Stimulated activated effector memory CD8-positive, alpha-beta T cell treated with anti-CD3 and anti-CD28 coated beads, Interleukin-12 subunit alpha, Interleukin-12 subunit beta, amount 100 ng/mL, for 72 hours (primary cell): ENCODE results near the gene TEX44.

ENCODE experiments used
- ATAC-seq: fragments of 150-1000 bp; cut with Tn5 transposase; 2 replicates; pipeline ENCODE4 v1.10.0; 2021
- DNase-seq, 2 donors: peaks; one replicate each; pipeline ENCODE4 v3.0.0; 2021 to 2022; ENCODE audit warnings: low spot score in 2 of 2
- H3K27ac Mint-ChIP-seq: one replicate; pipeline ENCODE4 v1.8.0; 2022; ENCODE audit warnings: mild to moderate bottlenecking, mixed read lengths
- H3K36me3 Mint-ChIP-seq: one replicate; pipeline ENCODE4 v1.8.0; 2022; ENCODE audit warnings: mild to moderate bottlenecking, mixed read lengths
- H3K4me1 Mint-ChIP-seq: one replicate; pipeline ENCODE4 v1.8.0; 2022; ENCODE audit warnings: mixed read lengths
- H3K4me3 Mint-ChIP-seq: one replicate; pipeline ENCODE4 v1.8.0; 2022; ENCODE audit warnings: mild to moderate bottlenecking, mixed read lengths
- H3K9me3 Mint-ChIP-seq: one replicate; pipeline ENCODE4 v1.8.0; 2022; ENCODE audit warnings: mixed read lengths

The TEX44 gene

DNA sequence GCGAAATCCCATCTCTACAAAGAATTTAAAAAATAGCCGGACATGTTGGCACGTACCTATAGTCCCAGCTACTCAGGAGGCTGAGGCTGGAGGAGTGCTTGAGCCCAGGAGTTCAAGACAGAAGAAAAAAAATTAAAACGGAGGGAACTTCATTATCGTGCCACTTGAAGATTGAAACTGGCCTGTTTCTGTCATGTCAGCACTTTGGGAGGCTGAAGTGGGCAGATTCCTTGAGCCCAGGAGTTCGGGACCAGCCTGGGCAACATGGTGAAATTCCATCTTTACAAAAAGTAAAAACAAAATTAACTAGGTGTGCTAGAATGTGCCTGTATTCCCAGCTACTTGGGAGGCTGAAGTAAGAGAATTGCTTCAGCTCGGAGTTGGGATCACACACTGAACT lies 3.0 kb upstream of the TEX44 start:
- ATAC-seq = no peak
- Mint-ChIP-seq H3K9me3 (no peaks in the 10 kb centered on the region), H3K4me1 (no peaks in the 10 kb centered on the region), H3K36me3 (no peaks in the 10 kb centered on the region), H3K27ac (peak overlapping the region; percentile 29), H3K4me3 (no peak overlapping the region)
- no peak for DNase-seq

- no peak for ATAC-seq
- no peaks in the 10 kb centered on the region for H3K36me3 Mint-ChIP-seq
- no peaks in the 10 kb centered on the region for H3K4me1 Mint-ChIP-seq
- H3K4me3 Mint-ChIP-seq = no peak overlapping the region
- no peak for DNase-seq
- no peaks in the 10 kb centered on the region for H3K9me3 Mint-ChIP-seq
- H3K27ac Mint-ChIP-seq = no peak overlapping the region
Measured at GRCh38 chr2:231590614-231591013, 2.0 kb upstream of the TEX44 start.

GRCh38 chr2:231593666-231594065 lies 1.0 kb downstream of the TEX44 start:
- H3K27ac Mint-ChIP-seq = no peak overlapping the region
- H3K9me3 Mint-ChIP-seq = no peaks in the 10 kb centered on the region
- H3K4me3 Mint-ChIP-seq = no peak overlapping the region
- H3K4me1 Mint-ChIP-seq = no peaks in the 10 kb centered on the region
- DNase-seq = no peak
- peak; percentile 22 for ATAC-seq
- no peaks in the 10 kb centered on the region for H3K36me3 Mint-ChIP-seq

- DNase-seq = no peak
- Mint-ChIP-seq H3K9me3 (no peaks in the 10 kb centered on the region), H3K4me3 (no peak overlapping the region), H3K36me3 (no peaks in the 10 kb centered on the region), H3K4me1 (peaks cover 4% of the 10 kb centered on the region), H3K27ac (no peak overlapping the region)
- ATAC-seq = no peak
Measured at GRCh38 chr2:231597014-231597611, 4.4 kb downstream of the TEX44 start.

GRCh38 chr2:231597627-231598026 lies 5.0 kb downstream of the TEX44 start:
- Mint-ChIP-seq H3K4me1 (peaks cover 4% of the 10 kb centered on the region), H3K9me3 (no peaks in the 10 kb centered on the region), H3K27ac (no peak overlapping the region), H3K4me3 (no peak overlapping the region), H3K36me3 (no peaks in the 10 kb centered on the region)
- DNase-seq (no peak), ATAC-seq (no peak)

GRCh38 chr2:231600619-231601355 lies 8.1 kb downstream of the TEX44 start:
- Mint-ChIP-seq H3K36me3 (peaks cover 6% of the 10 kb centered on the region), H3K4me3 (no peak overlapping the region), H3K4me1 (peaks cover 10% of the 10 kb centered on the region), H3K27ac (no peak overlapping the region), H3K9me3 (no peaks in the 10 kb centered on the region)
- ATAC-seq (no peak), DNase-seq (no peak)

DNA sequence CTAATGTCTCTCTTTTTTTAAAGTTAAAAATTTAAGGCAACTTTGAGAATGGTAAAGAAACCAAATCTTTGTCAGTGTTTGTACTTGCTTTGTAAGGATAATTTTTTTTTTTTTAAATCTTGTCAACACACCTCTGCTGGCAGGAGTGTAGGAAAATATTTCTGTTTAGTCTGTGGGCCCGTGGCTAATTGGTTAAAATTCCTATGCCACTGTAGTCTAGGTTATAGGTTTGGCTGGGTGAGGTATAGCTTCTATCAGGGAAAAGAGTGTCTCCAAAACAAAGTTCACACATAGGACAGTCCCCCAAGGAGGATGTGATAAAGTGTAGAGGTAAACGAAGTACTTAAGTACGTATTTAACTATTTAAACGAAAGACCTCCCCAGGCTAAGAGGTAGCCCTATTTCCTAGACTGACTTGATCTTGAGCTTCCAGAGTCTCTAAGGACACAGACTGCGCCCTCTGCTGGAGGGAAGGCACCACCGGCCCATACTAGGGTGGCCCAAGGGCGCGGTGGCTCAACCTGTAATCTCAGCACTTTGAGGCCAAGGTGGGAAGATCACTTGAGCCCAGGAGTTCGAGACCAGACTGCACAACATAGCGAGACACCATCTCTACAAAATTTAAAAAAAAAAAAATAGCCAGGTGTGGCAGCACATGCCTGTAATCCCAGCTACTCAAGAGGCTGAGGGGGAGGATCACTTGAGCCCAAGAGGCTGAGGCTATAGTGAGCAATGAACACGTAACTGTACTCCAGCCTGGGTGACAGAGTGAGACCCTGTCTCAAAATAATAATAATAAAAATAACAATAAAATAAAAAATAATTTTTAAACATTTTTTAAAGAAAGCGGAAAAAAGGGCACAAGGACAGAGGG lies 8.9 kb downstream of the TEX44 start:
- H3K4me1 Mint-ChIP-seq = peaks cover 10% of the 10 kb centered on the region
- H3K27ac Mint-ChIP-seq = peak overlapping the region; percentile 40
- peaks cover 6% of the 10 kb centered on the region for H3K36me3 Mint-ChIP-seq
- ATAC-seq = peak; percentile 75
- peak; percentile 78 to 90 for DNase-seq
- H3K9me3 Mint-ChIP-seq = no peaks in the 10 kb centered on the region
- H3K4me3 Mint-ChIP-seq = no peak overlapping the region

DNA sequence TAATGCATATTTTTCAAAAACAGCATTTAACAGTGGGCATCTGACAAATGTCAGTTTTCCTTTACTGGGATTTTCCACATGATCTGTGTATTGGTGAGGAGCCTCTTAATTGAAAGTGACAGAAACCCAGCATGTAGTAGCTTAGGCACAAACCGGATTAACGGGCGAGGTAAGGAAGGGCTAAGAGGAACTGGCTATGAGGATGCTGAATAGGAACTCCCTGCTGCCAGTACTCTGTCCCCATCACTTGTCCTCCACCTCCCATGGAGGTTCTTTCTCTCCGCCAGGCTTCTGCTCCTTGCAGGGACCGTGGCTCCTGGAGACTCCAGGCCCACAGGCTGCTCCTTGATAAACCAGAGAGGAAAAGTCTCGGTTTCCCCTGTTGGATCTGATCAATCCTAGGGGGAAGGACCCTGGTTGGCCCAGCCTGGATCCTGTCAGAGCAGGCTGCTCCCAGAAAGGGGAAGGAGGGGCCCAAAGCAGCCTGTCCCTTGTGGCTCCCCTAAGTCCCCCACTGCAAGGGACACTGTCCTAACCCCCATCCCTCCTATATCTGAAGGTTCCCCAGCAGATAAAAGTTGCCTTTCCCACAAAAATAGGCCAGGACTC lies 10.3 kb downstream of the TEX44 start:
- ATAC-seq = no peak
- H3K4me3 Mint-ChIP-seq = no peak overlapping the region
- H3K9me3 Mint-ChIP-seq = no peaks in the 10 kb centered on the region
- H3K27ac Mint-ChIP-seq = peak overlapping the region; percentile 87
- DNase-seq = no peak
- H3K36me3 Mint-ChIP-seq = peaks cover 11% of the 10 kb centered on the region
- H3K4me1 Mint-ChIP-seq = peaks cover 10% of the 10 kb centered on the region

- DNase-seq (peak in 1 of 2 donors; percentile 69), ATAC-seq (peak; percentile 59)
- peaks cover 10% of the 10 kb centered on the region for H3K4me1 Mint-ChIP-seq
- H3K4me3 Mint-ChIP-seq = peak overlapping the region; percentile 52
- peaks cover 11% of the 10 kb centered on the region for H3K36me3 Mint-ChIP-seq
- H3K27ac Mint-ChIP-seq = peak overlapping the region; percentile 87
- H3K9me3 Mint-ChIP-seq = no peaks in the 10 kb centered on the region
Measured at GRCh38 chr2:231604101-231604684, 11.5 kb downstream of the TEX44 start.

- DNase-seq = peak; percentile 92 to 95
- Mint-ChIP-seq H3K36me3 (peaks cover 11% of the 10 kb centered on the region), H3K9me3 (no peaks in the 10 kb centered on the region), H3K27ac (peak overlapping the region; percentile 87), H3K4me1 (peaks cover 10% of the 10 kb centered on the region), H3K4me3 (peak overlapping the region; percentile 52)
- ATAC-seq = peak; percentile 88
Measured at GRCh38 chr2:231604685-231605606, 12.3 kb downstream of the TEX44 start.

GRCh38 chr2:231605607-231606091 lies 13.0 kb downstream of the TEX44 start:
- H3K9me3 Mint-ChIP-seq = no peaks in the 10 kb centered on the region
- ATAC-seq (no peak), DNase-seq (no peak)
- peak overlapping the region; percentile 87 for H3K27ac Mint-ChIP-seq
- H3K36me3 Mint-ChIP-seq = peaks cover 11% of the 10 kb centered on the region
- H3K4me3 Mint-ChIP-seq = peak overlapping the region; percentile 52
- peaks cover 14% of the 10 kb centered on the region for H3K4me1 Mint-ChIP-seq

GRCh38 chr2:231606941-231607340 lies 14.3 kb downstream of the TEX44 start:
- no peak for ATAC-seq
- no peak for DNase-seq
- no peak overlapping the region for H3K27ac Mint-ChIP-seq
- peaks cover 14% of the 10 kb centered on the region for H3K36me3 Mint-ChIP-seq
- no peaks in the 10 kb centered on the region for H3K9me3 Mint-ChIP-seq
- H3K4me1 Mint-ChIP-seq = peaks cover 23% of the 10 kb centered on the region
- H3K4me3 Mint-ChIP-seq = no peak overlapping the region

GRCh38 chr2:231611273-231612108 lies 18.8 kb downstream of the TEX44 start:
- Mint-ChIP-seq H3K9me3 (no peaks in the 10 kb centered on the region), H3K36me3 (peaks cover 38% of the 10 kb centered on the region), H3K27ac (peak overlapping the region; percentile 99), H3K4me1 (peaks cover 39% of the 10 kb centered on the region), H3K4me3 (peak overlapping the region; percentile 92)
- peak; percentile 69 for ATAC-seq
- peak; percentile 32 to 65 for DNase-seq
